ENCODE results near the gene LAIR1.

The LAIR1 gene, protein sequence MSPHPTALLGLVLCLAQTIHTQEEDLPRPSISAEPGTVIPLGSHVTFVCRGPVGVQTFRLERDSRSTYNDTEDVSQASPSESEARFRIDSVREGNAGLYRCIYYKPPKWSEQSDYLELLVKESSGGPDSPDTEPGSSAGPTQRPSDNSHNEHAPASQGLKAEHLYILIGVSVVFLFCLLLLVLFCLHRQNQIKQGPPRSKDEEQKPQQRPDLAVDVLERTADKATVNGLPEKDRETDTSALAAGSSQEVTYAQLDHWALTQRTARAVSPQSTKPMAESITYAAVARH

DNA sequence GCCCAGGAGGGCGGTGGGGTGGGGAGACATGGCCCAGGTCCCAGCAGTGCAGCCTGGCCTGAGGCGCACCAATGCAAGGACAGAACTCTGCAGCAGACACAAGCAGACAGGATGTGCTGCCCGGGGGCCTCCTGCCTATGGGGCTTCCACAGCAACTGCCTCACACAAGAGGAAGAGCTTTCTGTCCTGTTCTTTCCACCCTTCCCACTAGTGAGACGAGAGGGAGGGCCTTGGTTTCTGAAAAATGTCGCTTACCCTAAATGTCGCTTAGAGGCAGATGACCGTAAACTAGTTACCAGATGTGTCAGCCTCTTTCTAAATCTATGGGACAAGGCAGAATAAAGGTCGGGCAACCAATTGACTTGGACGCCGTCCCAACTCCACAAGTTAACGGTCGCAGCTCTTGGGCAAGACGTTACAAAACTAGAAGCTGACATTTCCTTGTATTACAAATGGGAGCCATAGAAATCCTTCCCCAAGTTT lies at the start of gene LAIR1:
LAIR1 (minus strand) TSS at position 157 of the 483 bp plus-strand sequence; CDS start at position 30, 127 bp downstream.
- Histone ChIP-seq H3K4me3 (ENCODE audit: insufficient read length, low read depth) (no peak within 1 kb of the TSS), H3K4me1 (ENCODE audit: insufficient read depth, insufficient read length) (no peaks in the 10 kb centered on the region), H3K9ac (ENCODE audit: insufficient read length, low read depth) (no peak within 1 kb of the TSS)

DNA sequence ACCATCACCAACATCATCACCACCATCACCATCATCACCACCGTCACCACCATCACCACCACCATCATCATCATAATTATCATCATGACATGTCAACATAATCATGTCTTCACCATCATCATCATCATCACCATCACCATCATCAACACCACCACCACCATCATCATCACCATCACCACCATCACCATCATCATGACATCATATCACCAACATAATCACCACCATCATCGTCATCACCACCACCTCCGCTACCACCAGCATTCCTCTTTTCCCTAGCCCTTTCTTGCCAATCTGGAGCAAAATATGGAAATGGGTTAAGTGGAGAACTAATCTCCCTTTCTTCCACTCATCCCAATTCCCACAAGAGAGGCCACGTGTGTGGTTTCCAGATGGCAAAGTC lies 49.4 kb upstream of the LAIR1 start:
- Histone ChIP-seq H3K4me1 (ENCODE audit: insufficient read depth, insufficient read length) (peaks cover 2% of the 10 kb centered on the region), H3K27me3 (ENCODE audit: insufficient read depth, insufficient read length) (peaks cover 61% of the 10 kb centered on the region), H3K4me3 (ENCODE audit: insufficient read length, low read depth) (no peak overlapping the region), H3K36me3 (ENCODE audit: insufficient read depth, insufficient read length, low read length) (no peaks in the 10 kb centered on the region), H3K9ac (ENCODE audit: insufficient read length, low read depth) (no peak overlapping the region), H3K9me3 (ENCODE audit: insufficient read depth, low read length) (peaks cover 11% of the 10 kb centered on the region; the same call in 1 of the 2 replicates)
- no peak for TF ChIP-seq YY1 (IDR thresholded peaks at IDR 0.05; ENCODE audit: insufficient read depth, insufficient read length)
- TF ChIP-seq SUZ12 (IDR thresholded peaks at IDR 0.05; ENCODE audit: extremely low read depth, insufficient read depth, insufficient read length): no peak
- TF ChIP-seq ZNF274 (IDR thresholded peaks at IDR 0.05; ENCODE audit: low read depth, low read length): no peak
- no peak for DNase-seq (ENCODE audit: low read depth, low spot score)

More for the DNA sequence above, at the start of gene LAIR1:
- Histone ChIP-seq H3K9me3 (ENCODE audit: insufficient read depth, low read length) (no peaks in the 10 kb centered on the region), H3K27me3 (ENCODE audit: insufficient read depth, insufficient read length) (no peaks in the 10 kb centered on the region), H3K36me3 (ENCODE audit: insufficient read depth, insufficient read length, low read length) (no peaks in the 10 kb centered on the region)
- no peak for TF ChIP-seq YY1 (IDR thresholded peaks at IDR 0.05; ENCODE audit: insufficient read depth, insufficient read length)
- no peak for TF ChIP-seq ZNF274 (IDR thresholded peaks at IDR 0.05; ENCODE audit: low read depth, low read length)
- TF ChIP-seq SUZ12 (IDR thresholded peaks at IDR 0.05; ENCODE audit: extremely low read depth, insufficient read depth, insufficient read length): no peak
- DNase-seq (ENCODE audit: low read depth, low spot score): no peak

DNA sequence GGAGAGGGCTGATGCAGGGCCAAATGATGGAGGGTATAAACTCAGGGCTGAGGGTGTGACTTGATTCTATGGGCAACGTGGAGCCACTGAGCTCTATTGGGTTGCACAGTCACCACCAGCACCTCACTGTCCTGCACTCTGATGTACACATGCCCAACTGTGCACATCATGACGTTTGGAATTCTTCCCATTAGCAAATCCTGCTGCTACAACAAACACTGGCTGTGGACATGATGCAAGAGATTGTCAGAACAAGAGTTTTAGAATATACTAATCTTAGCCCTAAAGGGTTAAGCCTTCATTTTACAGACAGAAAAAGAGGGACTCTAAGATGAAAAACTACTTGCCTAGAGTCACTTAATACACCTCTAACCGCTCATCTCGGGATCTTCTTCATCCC lies 48.1 kb upstream of the LAIR1 start:
- Histone ChIP-seq H3K4me3 (ENCODE audit: insufficient read length, low read depth) (no peak overlapping the region), H3K27me3 (ENCODE audit: insufficient read depth, insufficient read length) (peaks cover 62% of the 10 kb centered on the region), H3K36me3 (ENCODE audit: insufficient read depth, insufficient read length, low read length) (no peaks in the 10 kb centered on the region), H3K9me3 (ENCODE audit: insufficient read depth, low read length) (peaks cover 11% of the 10 kb centered on the region; the same call in 1 of the 2 replicates), H3K9ac (ENCODE audit: insufficient read length, low read depth) (no peak overlapping the region), H3K4me1 (ENCODE audit: insufficient read depth, insufficient read length) (peaks cover 2% of the 10 kb centered on the region)
- DNase-seq (ENCODE audit: low read depth, low spot score): no peak
- TF ChIP-seq YY1 (IDR thresholded peaks at IDR 0.05; ENCODE audit: insufficient read depth, insufficient read length) (no peak), SUZ12 (IDR thresholded peaks at IDR 0.05; ENCODE audit: extremely low read depth, insufficient read depth, insufficient read length) (no peak), ZNF274 (IDR thresholded peaks at IDR 0.05; ENCODE audit: low read depth, low read length) (no peak)

GRCh38 chr19:54411033-54411432 lies 46.3 kb upstream of the LAIR1 start:
- DNase-seq (ENCODE audit: low read depth, low spot score): no peak
- no peak overlapping the region for H3K9ac ChIP-seq (ENCODE audit: insufficient read length, low read depth)
- no peaks in the 10 kb centered on the region for H3K4me1 ChIP-seq (ENCODE audit: insufficient read depth, insufficient read length)
- peaks cover 11% of the 10 kb centered on the region; the same call in 1 of the 2 replicates for H3K9me3 ChIP-seq (ENCODE audit: insufficient read depth, low read length)
- peaks cover 45% of the 10 kb centered on the region for H3K27me3 ChIP-seq (ENCODE audit: insufficient read depth, insufficient read length)
- no peaks in the 10 kb centered on the region for H3K36me3 ChIP-seq (ENCODE audit: insufficient read depth, insufficient read length, low read length)
- TF ChIP-seq YY1 (IDR thresholded peaks at IDR 0.05; ENCODE audit: insufficient read depth, insufficient read length) (no peak), SUZ12 (IDR thresholded peaks at IDR 0.05; ENCODE audit: extremely low read depth, insufficient read depth, insufficient read length) (no peak), ZNF274 (IDR thresholded peaks at IDR 0.05; ENCODE audit: low read depth, low read length) (no peak)
- no peak overlapping the region for H3K4me3 ChIP-seq (ENCODE audit: insufficient read length, low read depth)

- Histone ChIP-seq H3K4me3 (ENCODE audit: insufficient read length, low read depth) (no peak overlapping the region), H3K4me1 (ENCODE audit: insufficient read depth, insufficient read length) (no peaks in the 10 kb centered on the region), H3K36me3 (ENCODE audit: insufficient read depth, insufficient read length, low read length) (no peaks in the 10 kb centered on the region), H3K9me3 (ENCODE audit: insufficient read depth, low read length) (no peaks in the 10 kb centered on the region), H3K27me3 (ENCODE audit: insufficient read depth, insufficient read length) (peaks cover 23% of the 10 kb centered on the region), H3K9ac (ENCODE audit: insufficient read length, low read depth) (no peak overlapping the region)
- DNase-seq (ENCODE audit: low read depth, low spot score): no peak
- TF ChIP-seq SUZ12 (IDR thresholded peaks at IDR 0.05; ENCODE audit: extremely low read depth, insufficient read depth, insufficient read length): no peak
- no peak for TF ChIP-seq YY1 (IDR thresholded peaks at IDR 0.05; ENCODE audit: insufficient read depth, insufficient read length)
- no peak for TF ChIP-seq ZNF274 (IDR thresholded peaks at IDR 0.05; ENCODE audit: low read depth, low read length)
Measured at GRCh38 chr19:54408456-54409026, 43.8 kb upstream of the LAIR1 start.

GRCh38 chr19:54407780-54408179 lies 43.0 kb upstream of the LAIR1 start:
- TF ChIP-seq ZNF274 (IDR thresholded peaks at IDR 0.05; ENCODE audit: low read depth, low read length) (no peak), SUZ12 (IDR thresholded peaks at IDR 0.05; ENCODE audit: extremely low read depth, insufficient read depth, insufficient read length) (no peak), YY1 (IDR thresholded peaks at IDR 0.05; ENCODE audit: insufficient read depth, insufficient read length) (no peak)
- peaks cover 15% of the 10 kb centered on the region for H3K27me3 ChIP-seq (ENCODE audit: insufficient read depth, insufficient read length)
- DNase-seq (ENCODE audit: low read depth, low spot score): no peak
- no peaks in the 10 kb centered on the region for H3K4me1 ChIP-seq (ENCODE audit: insufficient read depth, insufficient read length)
- H3K9ac ChIP-seq (ENCODE audit: insufficient read length, low read depth): no peak overlapping the region
- no peak overlapping the region for H3K4me3 ChIP-seq (ENCODE audit: insufficient read length, low read depth)
- H3K9me3 ChIP-seq (ENCODE audit: insufficient read depth, low read length): no peaks in the 10 kb centered on the region
- H3K36me3 ChIP-seq (ENCODE audit: insufficient read depth, insufficient read length, low read length): no peaks in the 10 kb centered on the region

- H3K9me3 ChIP-seq (ENCODE audit: insufficient read depth, low read length): no peaks in the 10 kb centered on the region
- H3K27me3 ChIP-seq (ENCODE audit: insufficient read depth, insufficient read length): peaks cover 8% of the 10 kb centered on the region
- no peak overlapping the region for H3K4me3 ChIP-seq (ENCODE audit: insufficient read length, low read depth)
Measured at GRCh38 chr19:54405628-54406027, 40.9 kb upstream of the LAIR1 start.

More at GRCh38 chr19:54405628-54406027, 40.9 kb upstream of the LAIR1 start:
- H3K9ac ChIP-seq (ENCODE audit: insufficient read length, low read depth): no peak overlapping the region
- TF ChIP-seq YY1 (IDR thresholded peaks at IDR 0.05; ENCODE audit: insufficient read depth, insufficient read length) (no peak), SUZ12 (IDR thresholded peaks at IDR 0.05; ENCODE audit: extremely low read depth, insufficient read depth, insufficient read length) (no peak), ZNF274 (IDR thresholded peaks at IDR 0.05; ENCODE audit: low read depth, low read length) (no peak)
- no peaks in the 10 kb centered on the region for H3K36me3 ChIP-seq (ENCODE audit: insufficient read depth, insufficient read length, low read length)
- no peaks in the 10 kb centered on the region for H3K4me1 ChIP-seq (ENCODE audit: insufficient read depth, insufficient read length)
- no peak for DNase-seq (ENCODE audit: low read depth, low spot score)

Measured in NT2/D1 (cell line).